ENCODE data around the gene VAT1. TPM values are rescaled to one million over a fixed set of nuclear protein-coding genes. Genes with fewer than 3 reads are reported as not detected.

The VAT1 gene
- total and polyA plus RNA-seq, 2 of the 13 experiments (the other 11 are each of a cell fraction or from before 2014, with no cell fraction given), result 143 to 205 TPM

GRCh38 chr17:42997984-42998938 lies 23.9 kb downstream of the VAT1 start, which contains the start of gene RPL27 (continued):
- TF ChIP-seq ZNF382 (CRISPR knock-in tag; IDR thresholded peaks at IDR 0.05; ENCODE audit: borderline replicate concordance) (no peak), ZNF543 (CRISPR knock-in tag; IDR thresholded peaks at IDR 0.05) (peak; percentile 90), RARG (CRISPR knock-in tag; IDR thresholded peaks at IDR 0.05; ENCODE audit: low read depth) (peak; percentile 95; the same call in 1 of the 2 replicates), NR3C1 (CRISPR knock-in tag; IDR thresholded peaks at IDR 0.05) (no peak), DZIP1 (CRISPR knock-in tag; IDR thresholded peaks at IDR 0.05) (peak; percentile 81; the same call in 1 of the 2 replicates), ZMAT3 (CRISPR knock-in tag; conservative IDR thresholded peaks at IDR 0.05) (peak; percentile 96), RFXAP (CRISPR knock-in tag; IDR thresholded peaks at IDR 0.05; ENCODE audit: borderline replicate concordance) (peak; percentile 93; the same call in 1 of the 2 replicates), ZBTB1 (CRISPR knock-in tag; IDR thresholded peaks at IDR 0.05; ENCODE audit: borderline replicate concordance) (no peak), ZKSCAN1 (IDR thresholded peaks at IDR 0.05; ENCODE audit: low read length) (peak; percentile 95), MTA3 (CRISPR knock-in tag; IDR thresholded peaks at IDR 0.05) (no peak), HES4 (CRISPR knock-in tag; IDR thresholded peaks at IDR 0.05; ENCODE audit: borderline replicate concordance) (peak; percentile 66; the same call in 1 of the 2 replicates), ZNF251 (CRISPR knock-in tag; IDR thresholded peaks at IDR 0.05) (no peak), SALL1 (CRISPR knock-in tag; IDR thresholded peaks at IDR 0.05) (peak; percentile 98), ELF3 (CRISPR knock-in tag; IDR thresholded peaks at IDR 0.05) (peak; percentile 99), RXRB (CRISPR knock-in tag; IDR thresholded peaks at IDR 0.05; ENCODE audit: borderline replicate concordance) (peak; percentile 97), FOXO1 (CRISPR knock-in tag; IDR thresholded peaks at IDR 0.05) (peak; percentile 88), ZNF547 (CRISPR knock-in tag; IDR thresholded peaks at IDR 0.05) (peak; percentile 94), POLR2AphosphoS2 (IDR thresholded peaks at IDR 0.05; ENCODE audit: low read depth, low read length) (peak; percentile 88), SMYD3 (CRISPR knock-in tag; IDR thresholded peaks at IDR 0.05) (peak; percentile 88; the same call in 1 of the 2 replicates), ZBTB42 (CRISPR knock-in tag; IDR thresholded peaks at IDR 0.05) (no peak), DMAP1 (CRISPR knock-in tag; IDR thresholded peaks at IDR 0.05) (peak; percentile 100), ZBTB39 (CRISPR knock-in tag; IDR thresholded peaks at IDR 0.05) (peak; percentile 87; the same call in 1 of the 2 replicates), SAP130 (CRISPR knock-in tag; IDR thresholded peaks at IDR 0.05; ENCODE audit: low read depth) (peak; percentile 100), ZNF350 (CRISPR knock-in tag; IDR thresholded peaks at IDR 0.05; ENCODE audit: borderline replicate concordance, low read depth) (peak; percentile 100), FOXP1 (IDR thresholded peaks at IDR 0.05) (peak; percentile 91), FOXP1 (CRISPR knock-in tag; IDR thresholded peaks at IDR 0.05) (peak; percentile 83)
- TF ChIP-seq, protein P1, sequence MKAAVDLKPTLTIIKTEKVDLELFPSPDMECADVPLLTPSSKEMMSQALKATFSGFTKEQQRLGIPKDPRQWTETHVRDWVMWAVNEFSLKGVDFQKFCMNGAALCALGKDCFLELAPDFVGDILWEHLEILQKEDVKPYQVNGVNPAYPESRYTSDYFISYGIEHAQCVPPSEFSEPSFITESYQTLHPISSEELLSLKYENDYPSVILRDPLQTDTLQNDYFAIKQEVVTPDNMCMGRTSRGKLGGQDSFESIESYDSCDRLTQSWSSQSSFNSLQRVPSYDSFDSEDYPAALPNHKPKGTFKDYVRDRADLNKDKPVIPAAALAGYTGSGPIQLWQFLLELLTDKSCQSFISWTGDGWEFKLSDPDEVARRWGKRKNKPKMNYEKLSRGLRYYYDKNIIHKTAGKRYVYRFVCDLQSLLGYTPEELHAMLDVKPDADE (CRISPR knock-in tag; IDR thresholded peaks at IDR 0.05), result 0 out of 2 replicates have a peak, but pooled peaks have one; percentile 8
